ENCODE results near the gene AP2A1.

The AP2A1 gene

DNA sequence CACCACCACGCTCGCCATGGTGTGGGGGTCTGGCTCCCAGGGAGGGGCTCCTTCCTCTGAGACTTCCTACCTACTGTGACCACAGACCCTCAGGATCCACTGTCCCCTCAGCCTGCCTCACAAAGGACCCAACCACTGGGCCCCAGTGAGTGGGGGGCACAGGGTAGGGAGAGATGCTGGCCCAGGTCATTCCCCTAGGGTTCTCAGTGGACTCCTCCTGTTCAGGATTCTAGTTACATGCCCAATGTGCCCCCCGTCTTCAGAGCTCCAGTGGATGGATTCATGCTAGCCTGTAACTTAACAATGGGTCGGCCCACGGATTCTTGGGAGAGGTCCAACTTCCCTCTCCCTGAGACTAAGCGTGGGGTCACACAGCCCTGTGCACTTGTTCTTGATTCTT lies 3.6 kb upstream of the AP2A1 start, which contains the start of gene TSKS:
Gene TSKS, minus strand, starts transcription at position 77 of the 400 bp plus-strand sequence. Its CDS starts 59 bp downstream, at position 18.
- no peak for DNase-seq (ENCODE audit: low read depth, low spot score)
- TF ChIP-seq, protein P1, sequence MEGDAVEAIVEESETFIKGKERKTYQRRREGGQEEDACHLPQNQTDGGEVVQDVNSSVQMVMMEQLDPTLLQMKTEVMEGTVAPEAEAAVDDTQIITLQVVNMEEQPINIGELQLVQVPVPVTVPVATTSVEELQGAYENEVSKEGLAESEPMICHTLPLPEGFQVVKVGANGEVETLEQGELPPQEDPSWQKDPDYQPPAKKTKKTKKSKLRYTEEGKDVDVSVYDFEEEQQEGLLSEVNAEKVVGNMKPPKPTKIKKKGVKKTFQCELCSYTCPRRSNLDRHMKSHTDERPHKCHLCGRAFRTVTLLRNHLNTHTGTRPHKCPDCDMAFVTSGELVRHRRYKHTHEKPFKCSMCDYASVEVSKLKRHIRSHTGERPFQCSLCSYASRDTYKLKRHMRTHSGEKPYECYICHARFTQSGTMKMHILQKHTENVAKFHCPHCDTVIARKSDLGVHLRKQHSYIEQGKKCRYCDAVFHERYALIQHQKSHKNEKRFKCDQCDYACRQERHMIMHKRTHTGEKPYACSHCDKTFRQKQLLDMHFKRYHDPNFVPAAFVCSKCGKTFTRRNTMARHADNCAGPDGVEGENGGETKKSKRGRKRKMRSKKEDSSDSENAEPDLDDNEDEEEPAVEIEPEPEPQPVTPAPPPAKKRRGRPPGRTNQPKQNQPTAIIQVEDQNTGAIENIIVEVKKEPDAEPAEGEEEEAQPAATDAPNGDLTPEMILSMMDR (IDR thresholded peaks at IDR 0.05; ENCODE audit: low read depth, low read length) = no peak
- in situ Hi-C loops (cut with HindIII; ENCODE audit: low sequenced_read_pairs) = no loop called here
- H3K4me3 ChIP-seq (ENCODE audit: low read depth, low read length) = no peak within 1 kb of the TSS

DNA sequence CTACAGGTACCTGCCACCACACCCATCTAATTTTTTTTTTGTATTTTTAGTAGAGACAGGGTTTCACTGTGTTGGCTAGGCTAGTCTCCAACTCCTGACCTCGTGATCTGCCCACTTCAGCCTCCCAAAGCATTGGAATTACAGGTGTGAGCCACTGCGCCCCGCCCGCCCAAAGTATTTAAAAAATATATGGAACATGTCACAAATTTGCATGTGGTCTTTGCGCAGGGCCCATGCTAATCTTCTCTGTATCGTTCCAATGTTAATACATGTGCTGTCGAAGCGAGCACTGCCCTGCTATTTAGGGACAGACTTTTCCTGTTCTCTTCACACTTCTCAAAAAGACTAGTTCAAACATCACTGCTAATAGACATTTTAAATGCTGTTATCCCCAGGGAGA lies 2.5 kb upstream of the AP2A1 start:
- in situ Hi-C loops (cut with HindIII; ENCODE audit: low sequenced_read_pairs) = no loop called here

DNA sequence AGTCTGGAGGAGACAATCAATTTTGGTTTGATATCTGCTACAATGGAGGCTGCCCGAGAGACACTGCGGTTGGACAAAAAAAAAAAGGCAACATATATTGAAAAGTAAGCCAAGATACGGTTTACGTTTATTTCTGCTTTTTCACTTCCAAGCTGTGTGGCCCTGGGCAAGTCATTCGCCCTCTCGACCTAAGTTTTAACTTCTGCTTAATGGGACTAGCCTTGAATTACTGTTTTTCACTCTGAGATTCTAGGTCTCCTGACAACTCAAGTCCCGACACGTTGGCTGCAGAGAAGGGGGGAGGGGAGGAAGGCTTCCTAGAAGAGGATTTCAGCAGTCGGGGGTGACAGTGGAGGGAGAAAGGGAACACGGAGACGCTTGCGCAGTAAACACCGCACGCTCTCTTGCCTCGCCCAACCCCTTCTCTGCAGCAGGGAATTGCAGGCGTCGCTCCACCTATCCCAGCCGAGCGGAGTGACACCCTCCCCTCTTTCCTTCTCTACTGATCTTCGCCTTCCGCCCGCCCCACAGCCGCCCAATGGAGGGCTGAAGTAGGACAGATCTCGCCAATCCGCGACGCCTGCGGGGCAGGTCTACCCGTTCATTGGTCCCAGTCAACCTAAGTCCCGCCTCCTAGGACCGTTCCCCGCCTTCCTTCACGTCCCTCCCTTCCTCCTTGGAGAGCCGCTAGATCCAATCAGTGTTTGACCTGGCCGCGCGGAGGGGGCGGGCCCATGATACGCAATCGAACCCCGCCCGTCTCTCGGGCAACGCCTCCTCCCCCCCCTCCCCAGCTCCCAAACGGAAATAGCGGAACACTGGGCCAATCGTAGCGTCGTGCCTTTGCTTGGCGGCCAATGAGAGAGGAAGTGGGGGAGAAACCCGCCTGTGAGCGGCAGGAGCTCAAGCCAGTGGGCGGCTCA lies 533 bp upstream of the AP2A1 start:
- in situ Hi-C loops (cut with HindIII; ENCODE audit: low sequenced_read_pairs) = no loop called here
- TF ChIP-seq, protein P1 (IDR thresholded peaks at IDR 0.05; ENCODE audit: low read depth, low read length) = no peak

More for the DNA sequence above, 2.5 kb upstream of the AP2A1 start:
- DNase-seq (ENCODE audit: low read depth, low spot score) = no peak
- TF ChIP-seq, protein P1 (IDR thresholded peaks at IDR 0.05; ENCODE audit: low read depth, low read length) = no peak
- no peak overlapping the region for H3K4me3 ChIP-seq (ENCODE audit: low read depth, low read length)

DNA sequence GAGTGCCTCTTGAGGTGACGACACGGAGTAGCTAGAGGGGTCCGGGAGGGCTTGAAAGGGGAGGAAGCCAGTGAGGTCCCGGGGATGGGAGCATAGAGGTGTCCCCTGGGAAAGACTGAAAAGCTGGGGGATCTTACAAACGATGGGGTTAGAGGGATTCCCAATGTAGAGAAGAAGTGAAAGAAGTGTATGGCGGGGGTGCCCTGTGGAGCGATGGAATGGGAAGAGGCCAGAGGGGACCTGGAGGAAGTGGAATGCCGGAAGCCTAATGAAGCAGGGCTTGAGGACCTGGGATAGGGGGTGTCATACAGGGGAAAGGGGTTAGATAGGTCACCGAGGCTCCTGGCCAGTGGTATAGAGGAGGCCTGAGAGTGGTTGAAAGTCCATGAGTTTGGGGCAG lies 580 bp downstream of the AP2A1 start:
- in situ Hi-C loops (cut with HindIII; ENCODE audit: low sequenced_read_pairs) = no loop called here
- peak overlapping the region; percentile 96 for H3K4me3 ChIP-seq (ENCODE audit: low read depth, low read length)
- TF ChIP-seq, protein P1 (IDR thresholded peaks at IDR 0.05; ENCODE audit: low read depth, low read length) = no peak
- DNase-seq (ENCODE audit: low read depth, low spot score) = peak; percentile 5

More for the DNA sequence above, 533 bp upstream of the AP2A1 start:
- DNase-seq (ENCODE audit: low read depth, low spot score) = peak; percentile 100
- H3K4me3 ChIP-seq (ENCODE audit: low read depth, low read length) = peak overlapping the region; percentile 34

DNA sequence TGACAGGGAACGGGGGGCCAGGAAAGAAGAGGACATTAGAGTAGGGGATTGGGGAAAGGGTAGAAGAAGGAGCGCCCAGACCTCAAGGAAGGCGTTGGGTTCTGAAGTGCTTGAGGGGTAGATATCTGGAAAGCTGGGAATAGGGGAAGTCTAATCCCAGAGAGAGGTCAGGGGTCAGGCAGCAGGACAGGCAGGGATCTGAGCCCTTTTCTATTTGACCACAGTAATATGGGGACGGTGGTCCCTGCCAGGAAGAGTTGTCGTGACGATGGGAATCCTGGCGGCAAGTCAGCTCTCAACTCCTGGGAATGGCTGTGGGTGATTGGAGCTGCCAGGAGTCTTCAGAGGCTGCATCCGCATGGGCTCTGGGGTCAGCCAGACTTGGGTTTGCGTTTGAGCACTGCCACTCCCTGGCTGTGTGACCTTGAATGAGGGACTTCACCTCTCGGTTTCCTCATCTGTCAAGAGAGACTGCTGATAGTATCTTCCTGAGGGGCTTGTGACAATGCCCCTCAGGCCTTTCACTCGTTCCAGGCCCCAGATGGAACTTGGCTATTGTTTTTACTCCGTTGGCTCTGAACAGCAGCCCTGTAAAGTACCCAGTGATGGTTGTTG lies 1.3 kb downstream of the AP2A1 start:
- no peak for DNase-seq (ENCODE audit: low read depth, low spot score)
- TF ChIP-seq, protein P1 (IDR thresholded peaks at IDR 0.05; ENCODE audit: low read depth, low read length) = no peak
- in situ Hi-C loops (cut with HindIII; ENCODE audit: low sequenced_read_pairs) = no loop called here
- peak overlapping the region; percentile 96 for H3K4me3 ChIP-seq (ENCODE audit: low read depth, low read length)

DNA sequence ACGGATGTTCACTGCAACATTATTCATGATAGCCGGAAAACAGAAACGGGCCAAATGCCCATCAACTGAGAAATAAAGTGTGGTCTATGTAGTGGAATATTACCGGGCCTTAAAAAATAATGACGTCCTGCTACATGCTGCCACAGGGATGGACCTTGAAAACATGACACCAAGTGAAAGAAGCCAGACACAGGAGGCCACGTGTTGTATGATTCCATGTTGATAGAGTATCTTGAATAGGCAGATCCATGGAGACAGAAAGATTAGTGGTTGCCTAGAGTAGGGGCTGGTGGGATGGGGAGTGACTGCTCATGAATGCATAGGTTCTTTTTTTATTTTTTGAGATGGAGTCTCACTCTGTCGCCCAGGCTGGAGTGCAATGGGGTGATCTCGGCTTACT lies 3.7 kb downstream of the AP2A1 start:
- DNase-seq (ENCODE audit: low read depth, low spot score) = no peak
- H3K4me3 ChIP-seq (ENCODE audit: low read depth, low read length) = no peak overlapping the region
- TF ChIP-seq, protein P1 (IDR thresholded peaks at IDR 0.05; ENCODE audit: low read depth, low read length) = no peak
- in situ Hi-C loops (cut with HindIII; ENCODE audit: low sequenced_read_pairs) = no loop called here

Measured in astrocyte of the spinal cord (primary cell).